Measurements from ENCODE around the gene NOS2.
"Not testable (repeated sequence)": the region's sequence is repeated elsewhere in the genome, so short reads cannot be mapped to it uniquely, and the experiment has no call there.

GRCh38 chr17:27839571-27840405 is 39.5 kb upstream of the NOS2 start:
- not testable (repeated sequence) for TF ChIP-seq POLR2AphosphoS5 (IDR thresholded peaks at IDR 0.05; ENCODE audit: low read depth, low read length); PAX5 (IDR thresholded peaks at IDR 0.05; ENCODE audit: insufficient read depth, low read length, severe bottlenecking); TAF1 (IDR thresholded peaks at IDR 0.05; ENCODE audit: low read depth, low read length)
